WTC11 (cell line): ENCODE results near the gene ZNF550. TPM values are rescaled to one million over a fixed set of nuclear protein-coding genes. Genes with fewer than 3 reads are reported as not detected.

Experiments used
- ARID4B ChIP-seq: sonication (generic); formaldehyde crosslinking; IDR thresholded peaks from 2 replicates; pipeline ENCODE4 v1.8.0; 2023; ENCODE audit warnings: missing genetic modification reagents, mild to moderate bottlenecking, borderline replicate concordance
- ATF1 ChIP-seq: sonication (generic); formaldehyde crosslinking; IDR thresholded peaks from 2 replicates; pipeline ENCODE4 v1.8.1; 2023; ENCODE audit warnings: mild to moderate bottlenecking, moderate library complexity, missing genetic modification reagents
- ATF6 ChIP-seq: sonication (generic); formaldehyde crosslinking; IDR thresholded peaks from 2 replicates; pipeline ENCODE4 v1.8.1; 2023; ENCODE audit warnings: mild to moderate bottlenecking, missing genetic modification reagents
- ETV6 ChIP-seq: sonication (generic); formaldehyde crosslinking; IDR thresholded peaks from 2 replicates; pipeline ENCODE4 v1.8.1; 2022; ENCODE audit warnings: mild to moderate bottlenecking, missing genetic modification reagents
- GABPB1 ChIP-seq: sonication (generic); formaldehyde crosslinking; IDR thresholded peaks from 2 replicates; pipeline ENCODE4 v1.8.1; 2023; ENCODE audit warnings: mild to moderate bottlenecking, missing genetic modification reagents
- GRHL2 ChIP-seq: fragments of 250-450 bp; sonication (Bioruptor Pico); IDR thresholded peaks from 2 replicates; pipeline ENCODE4 v1.8.0; 2022; ENCODE audit warnings: mild to moderate bottlenecking, moderate library complexity; ENCODE audit not compliant: insufficient replicate concordance, severe bottlenecking
- IRF2 ChIP-seq: sonication (generic); formaldehyde crosslinking; IDR thresholded peaks from 2 replicates; pipeline ENCODE4 v1.8.0; 2022; ENCODE audit warnings: low read depth, missing genetic modification reagents, borderline replicate concordance
- JAZF1 ChIP-seq: fragments of 250-450 bp; sonication (Bioruptor Pico); IDR thresholded peaks from 2 replicates; pipeline ENCODE4 v1.9.0; 2021; ENCODE audit warnings: moderate library complexity, mild to moderate bottlenecking, inconsistent platforms
- KAT7 ChIP-seq: sonication (generic); formaldehyde crosslinking; IDR thresholded peaks from 2 replicates; pipeline ENCODE4 v1.8.1; 2023; ENCODE audit warnings: missing genetic modification reagents, mild to moderate bottlenecking, borderline replicate concordance
- MYBL2 ChIP-seq: sonication (generic); formaldehyde crosslinking; IDR thresholded peaks from 2 replicates; pipeline ENCODE4 v1.8.1; 2023; ENCODE audit warnings: mild to moderate bottlenecking, moderate library complexity, missing genetic modification reagents
- NFATC4 ChIP-seq: fragments of 250-450 bp; sonication (Bioruptor Pico); IDR thresholded peaks from 2 replicates; pipeline ENCODE4 v1.9.0; 2021; ENCODE audit warnings: mild to moderate bottlenecking
- NFYB ChIP-seq: sonication (generic); formaldehyde crosslinking; conservative IDR thresholded peaks from 2 replicates; pipeline ENCODE4 v1.8.0; 2022; ENCODE audit warnings: low read depth, missing genetic modification reagents
- OVOL2 ChIP-seq: fragments of 250-450 bp; sonication (Bioruptor Pico); IDR thresholded peaks from 2 replicates; pipeline ENCODE4 v1.9.0; 2021; ENCODE audit warnings: mild to moderate bottlenecking, borderline replicate concordance
- RORB ChIP-seq: fragments of 250-450 bp; sonication (Bioruptor Pico); IDR thresholded peaks from 2 replicates; pipeline ENCODE4 v1.9.0; 2021; ENCODE audit warnings: mild to moderate bottlenecking
- ZBTB21 ChIP-seq: sonication (generic); formaldehyde crosslinking; IDR thresholded peaks from 2 replicates; pipeline ENCODE4 v1.8.1; 2023; ENCODE audit warnings: mild to moderate bottlenecking, missing genetic modification reagents, borderline replicate concordance
- ZNF121 ChIP-seq: sonication (generic); formaldehyde crosslinking; IDR thresholded peaks from 2 replicates; pipeline ENCODE4 v1.8.0; 2023; ENCODE audit warnings: missing genetic modification reagents
- ZNF138 ChIP-seq: sonication (generic); formaldehyde crosslinking; conservative IDR thresholded peaks from 2 replicates; pipeline ENCODE4 v1.8.1; 2022; ENCODE audit warnings: mild to moderate bottlenecking, moderate library complexity, missing genetic modification reagents
- ZNF219 ChIP-seq: sonication (generic); formaldehyde crosslinking; IDR thresholded peaks from 2 replicates; pipeline ENCODE4 v1.8.0; 2023; ENCODE audit warnings: missing genetic modification reagents, mild to moderate bottlenecking, borderline replicate concordance
- ZNF396 ChIP-seq: fragments of 250-450 bp; sonication (Bioruptor Pico); IDR thresholded peaks from 2 replicates; pipeline ENCODE4 v1.8.0; 2021; ENCODE audit warnings: mild to moderate bottlenecking, moderate library complexity, borderline replicate concordance
- ZNF416 ChIP-seq: fragments of 250-450 bp; sonication (Bioruptor Pico); IDR thresholded peaks from 2 replicates; pipeline ENCODE4 v1.9.0; 2021; ENCODE audit warnings: mild to moderate bottlenecking, inconsistent platforms
- ZSCAN18 ChIP-seq: fragments of 250-450 bp; sonication (Bioruptor Pico); IDR thresholded peaks from 2 replicates; pipeline ENCODE4 v2.1.2; 2022; ENCODE audit warnings: mild to moderate bottlenecking, moderate library complexity
- total RNA-seq: library from RNA; stranded (reverse); gene quantifications from 3 replicates; pipeline ENCODE4 v1.2.3, GENCODE V29; 2021
- TF ChIP-seq, protein P1 (sequence below): fragments of 250-450 bp; sonication (Bioruptor Pico); IDR thresholded peaks from 2 replicates; pipeline ENCODE4 v1.9.0; 2021; ENCODE audit warnings: mild to moderate bottlenecking
- TF ChIP-seq, protein P2 (sequence below): sonication (generic); formaldehyde crosslinking; conservative IDR thresholded peaks from 2 replicates; pipeline ENCODE4 v1.8.1; 2022; ENCODE audit warnings: mild to moderate bottlenecking, missing genetic modification reagents
- TF ChIP-seq, protein P3 (sequence below): sonication (generic); formaldehyde crosslinking; IDR thresholded peaks from 2 replicates; pipeline ENCODE4 v1.8.0; 2022; ENCODE audit warnings: mild to moderate bottlenecking, missing genetic modification reagents
- TF ChIP-seq, protein P4 (sequence below): fragments of 250-450 bp; sonication (Bioruptor Pico); conservative IDR thresholded peaks from 2 replicates; pipeline ENCODE4 v1.9.0; 2021; ENCODE audit warnings: mild to moderate bottlenecking

The ZNF550 gene
- total RNA-seq, 1 experiment from 2014 or later = 17.5 TPM

DNA sequence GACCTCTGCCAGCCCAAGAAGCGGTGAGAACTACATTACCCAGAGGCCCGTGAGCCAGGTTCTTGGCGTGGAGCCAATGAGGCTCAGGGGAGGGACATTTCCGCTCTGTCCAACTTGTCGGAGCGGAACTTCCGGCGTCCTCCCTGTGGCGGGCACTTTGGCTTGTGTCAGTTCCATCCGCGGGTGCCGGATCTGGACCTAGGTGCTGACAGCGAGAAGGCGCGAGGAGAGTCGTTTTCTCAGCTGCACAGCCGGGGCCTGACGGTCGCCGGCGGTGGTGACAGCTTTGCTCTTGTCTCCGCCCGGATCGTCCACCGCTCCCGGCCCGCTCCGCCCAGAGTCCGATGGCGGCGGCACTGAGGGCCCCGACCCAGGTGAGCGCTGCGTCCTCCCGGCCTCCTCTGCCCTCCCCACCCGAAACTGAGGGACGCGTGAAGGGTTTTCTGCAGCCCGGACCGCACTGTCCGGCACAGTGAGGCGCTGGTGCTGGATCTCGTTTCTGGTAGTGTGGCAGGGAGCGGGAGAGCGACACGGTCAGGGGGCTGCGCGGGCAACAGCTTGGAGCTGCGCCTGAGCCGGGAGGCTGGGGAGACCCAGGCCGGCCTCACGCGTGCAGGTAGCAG lies 40.2 kb upstream of the ZNF550 start, which contains the start of gene ZNF530 (continued):
- TF ChIP-seq ZNF219 (no peak), NFYB (CRISPR knock-in tag) (peak; percentile 87), GRHL2 (CRISPR knock-in tag) (no peak), ATF1 (CRISPR knock-in tag) (no peak), MYBL2 (CRISPR knock-in tag) (0 out of 2 replicates have a peak, but pooled peaks have one; percentile 19), ZNF121 (no peak), NFATC4 (CRISPR knock-in tag) (no peak), ZSCAN18 (CRISPR knock-in tag) (no peak), IRF2 (CRISPR knock-in tag) (no peak), ETV6 (0 out of 2 replicates have a peak, but pooled peaks have one; percentile 62), ARID4B (CRISPR knock-in tag) (peak; percentile 76; the same call in 1 of the 2 replicates), ZNF396 (CRISPR knock-in tag) (no peak), ZBTB21 (CRISPR knock-in tag) (no peak), ZNF416 (CRISPR knock-in tag) (no peak), OVOL2 (CRISPR knock-in tag) (no peak), ATF6 (CRISPR knock-in tag) (no peak), GABPB1 (CRISPR knock-in tag) (peak; percentile 72), JAZF1 (CRISPR knock-in tag) (no peak), ZNF138 (CRISPR knock-in tag) (no peak), KAT7 (CRISPR knock-in tag) (no peak), RORB (CRISPR knock-in tag) (no peak)
- TF ChIP-seq, protein P1, sequence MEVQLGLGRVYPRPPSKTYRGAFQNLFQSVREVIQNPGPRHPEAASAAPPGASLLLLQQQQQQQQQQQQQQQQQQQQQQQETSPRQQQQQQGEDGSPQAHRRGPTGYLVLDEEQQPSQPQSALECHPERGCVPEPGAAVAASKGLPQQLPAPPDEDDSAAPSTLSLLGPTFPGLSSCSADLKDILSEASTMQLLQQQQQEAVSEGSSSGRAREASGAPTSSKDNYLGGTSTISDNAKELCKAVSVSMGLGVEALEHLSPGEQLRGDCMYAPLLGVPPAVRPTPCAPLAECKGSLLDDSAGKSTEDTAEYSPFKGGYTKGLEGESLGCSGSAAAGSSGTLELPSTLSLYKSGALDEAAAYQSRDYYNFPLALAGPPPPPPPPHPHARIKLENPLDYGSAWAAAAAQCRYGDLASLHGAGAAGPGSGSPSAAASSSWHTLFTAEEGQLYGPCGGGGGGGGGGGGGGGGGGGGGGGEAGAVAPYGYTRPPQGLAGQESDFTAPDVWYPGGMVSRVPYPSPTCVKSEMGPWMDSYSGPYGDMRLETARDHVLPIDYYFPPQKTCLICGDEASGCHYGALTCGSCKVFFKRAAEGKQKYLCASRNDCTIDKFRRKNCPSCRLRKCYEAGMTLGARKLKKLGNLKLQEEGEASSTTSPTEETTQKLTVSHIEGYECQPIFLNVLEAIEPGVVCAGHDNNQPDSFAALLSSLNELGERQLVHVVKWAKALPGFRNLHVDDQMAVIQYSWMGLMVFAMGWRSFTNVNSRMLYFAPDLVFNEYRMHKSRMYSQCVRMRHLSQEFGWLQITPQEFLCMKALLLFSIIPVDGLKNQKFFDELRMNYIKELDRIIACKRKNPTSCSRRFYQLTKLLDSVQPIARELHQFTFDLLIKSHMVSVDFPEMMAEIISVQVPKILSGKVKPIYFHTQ = no peak
- TF ChIP-seq, protein P2, sequence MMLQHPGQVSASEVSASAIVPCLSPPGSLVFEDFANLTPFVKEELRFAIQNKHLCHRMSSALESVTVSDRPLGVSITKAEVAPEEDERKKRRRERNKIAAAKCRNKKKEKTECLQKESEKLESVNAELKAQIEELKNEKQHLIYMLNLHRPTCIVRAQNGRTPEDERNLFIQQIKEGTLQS (CRISPR knock-in tag) = no peak
- TF ChIP-seq, protein P3, sequence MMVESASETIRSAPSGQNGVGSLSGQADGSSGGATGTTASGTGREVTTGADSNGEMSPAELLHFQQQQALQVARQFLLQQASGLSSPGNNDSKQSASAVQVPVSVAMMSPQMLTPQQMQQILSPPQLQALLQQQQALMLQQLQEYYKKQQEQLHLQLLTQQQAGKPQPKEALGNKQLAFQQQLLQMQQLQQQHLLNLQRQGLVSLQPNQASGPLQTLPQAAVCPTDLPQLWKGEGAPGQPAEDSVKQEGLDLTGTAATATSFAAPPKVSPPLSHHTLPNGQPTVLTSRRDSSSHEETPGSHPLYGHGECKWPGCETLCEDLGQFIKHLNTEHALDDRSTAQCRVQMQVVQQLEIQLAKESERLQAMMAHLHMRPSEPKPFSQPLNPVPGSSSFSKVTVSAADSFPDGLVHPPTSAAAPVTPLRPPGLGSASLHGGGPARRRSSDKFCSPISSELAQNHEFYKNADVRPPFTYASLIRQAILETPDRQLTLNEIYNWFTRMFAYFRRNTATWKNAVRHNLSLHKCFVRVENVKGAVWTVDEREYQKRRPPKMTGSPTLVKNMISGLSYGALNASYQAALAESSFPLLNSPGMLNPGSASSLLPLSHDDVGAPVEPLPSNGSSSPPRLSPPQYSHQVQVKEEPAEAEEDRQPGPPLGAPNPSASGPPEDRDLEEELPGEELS (CRISPR knock-in tag) = no peak
- TF ChIP-seq, protein P4, sequence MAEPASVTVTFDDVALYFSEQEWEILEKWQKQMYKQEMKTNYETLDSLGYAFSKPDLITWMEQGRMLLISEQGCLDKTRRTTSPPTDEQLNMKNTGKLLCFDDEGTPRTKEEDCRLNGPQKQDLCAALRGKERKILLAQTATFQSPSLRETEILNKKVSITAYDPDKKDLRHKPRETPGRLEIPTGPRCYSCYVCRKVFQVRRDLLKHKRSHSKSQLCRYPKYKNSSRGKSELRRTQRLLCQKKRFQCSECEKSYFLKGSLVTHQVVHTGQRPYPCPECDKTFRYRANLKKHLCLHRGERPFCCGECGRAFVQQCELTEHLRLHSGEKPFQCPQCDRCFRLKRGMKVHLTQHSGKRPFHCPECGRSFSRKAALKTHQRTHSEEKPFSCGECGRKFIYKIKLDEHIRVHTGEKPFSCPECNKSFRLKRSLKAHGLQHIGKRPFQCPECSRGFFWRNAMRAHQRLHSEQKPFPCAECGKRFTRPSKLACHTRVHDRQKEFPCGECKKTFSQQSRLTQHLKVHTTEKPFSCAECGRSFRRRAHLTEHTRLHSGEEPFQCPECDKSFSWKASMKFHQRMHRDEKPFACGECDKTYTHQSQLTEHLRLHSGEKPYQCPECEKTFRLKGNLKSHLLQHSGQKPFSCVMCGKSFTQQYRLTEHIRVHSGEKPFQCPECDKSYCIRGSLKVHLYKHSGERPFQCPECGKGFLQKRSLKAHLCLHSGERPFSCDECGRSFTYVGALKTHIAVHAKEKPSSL (CRISPR knock-in tag) = no peak
